Measurements from ENCODE around the gene GPHN. TPM values are rescaled to one million over a fixed set of nuclear protein-coding genes. Genes with fewer than 3 reads are reported as not detected.

Gene GPHN
- total and polyA plus RNA-seq, 2 donors (not counting 3 experiments of a cell fraction or from before 2014, with no cell fraction given) = 5.1 to 23.2 TPM

- CTCF ChIA-PET = interaction anchor here (0.5 to 1.6 kb wide), 2 partner anchors 12 to 493 kb away, joined by 3 to 4 read pairs; no protein-coding TSS in a partner anchor
- Histone ChIP-seq H3K79me2 (ENCODE audit: control insufficient read depth, insufficient read depth, low read length) (no peaks in the 10 kb centered on the region), H3K4me3 (replicated peaks in 1 of 3; ENCODE audit: insufficient read depth in 1 of 3, low read depth in 1 of 3, low read length in 3 of 3) (no peak overlapping the region), H3K9ac (replicated peaks; ENCODE audit: extremely low read depth, insufficient read depth, low read length) (no peak overlapping the region), H2AFZ (ENCODE audit: low read depth, low read length) (no peak overlapping the region), H3K27me3 (ENCODE audit: control insufficient read depth in 2 of 2, insufficient read depth in 2 of 2, low read length in 2 of 2) (no peaks in the 10 kb centered on the region), H3K36me3 (ENCODE audit: control insufficient read depth in 2 of 2, extremely low read depth in 1 of 2, insufficient read depth in 2 of 2, low read length in 2 of 2) (no peaks in the 10 kb centered on the region), H3K27ac (ENCODE audit: insufficient read depth, low read depth, low read length) (no peak overlapping the region), H4K20me1 (replicated peaks; ENCODE audit: control insufficient read depth, extremely low read depth, insufficient read depth, low read length) (no peaks in the 10 kb centered on the region), H3K4me2 (ENCODE audit: insufficient read depth, low read length) (no peak overlapping the region), H3K9me3 (replicated peaks; ENCODE audit: control insufficient read depth, insufficient read depth, low read length) (no peaks in the 10 kb centered on the region), H3K9me1 (replicated peaks; ENCODE audit: control insufficient read depth, extremely low read depth, insufficient read depth, low read length) (no peaks in the 10 kb centered on the region), H3K4me1 (ENCODE audit: control insufficient read depth, extremely low read depth, insufficient read depth, low read length) (no peaks in the 10 kb centered on the region)
- dilution Hi-C loops (cut with MboI; ENCODE audit: extremely low pct_ligation_motif_present, low sequenced_read_pairs) = no loop called here
- POLR2A ChIA-PET = no interaction called here
- no peak for FAIRE-seq
- no peak for DNase-seq (ENCODE audit: low read depth, low spot score)
- no peak for TF ChIP-seq MYC (IDR thresholded peaks at IDR 0.05; ENCODE audit: low read depth, low read length)
- TF ChIP-seq POLR2A (IDR thresholded peaks at IDR 0.05; ENCODE audit: low read depth, low read length) = no peak
- no peak for TF ChIP-seq JUN (IDR thresholded peaks at IDR 0.05; ENCODE audit: borderline replicate concordance, insufficient read depth, insufficient read length, low read depth)
- TF ChIP-seq EZH2 (IDR thresholded peaks at IDR 0.05; ENCODE audit: borderline replicate concordance, low read depth, low read length, severe bottlenecking) = no peak
- TF ChIP-seq GATA2 (IDR thresholded peaks at IDR 0.05; ENCODE audit: insufficient read depth, insufficient read length, low read depth, low read length) = no peak
- no peak for TF ChIP-seq POLR2AphosphoS5 (IDR thresholded peaks at IDR 0.05; ENCODE audit: insufficient read depth, low read depth, low read length)
- TF ChIP-seq FOS (IDR thresholded peaks at IDR 0.05; ENCODE audit: borderline replicate concordance, insufficient read depth, low read length) = no peak
- TF ChIP-seq, protein P1, sequence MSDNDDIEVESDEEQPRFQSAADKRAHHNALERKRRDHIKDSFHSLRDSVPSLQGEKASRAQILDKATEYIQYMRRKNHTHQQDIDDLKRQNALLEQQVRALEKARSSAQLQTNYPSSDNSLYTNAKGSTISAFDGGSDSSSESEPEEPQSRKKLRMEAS (IDR thresholded peaks at IDR 0.05; ENCODE audit: insufficient read depth, insufficient read length) = no peak
- TF ChIP-seq CTCF (IDR thresholded peaks at IDR 0.05; ENCODE audit: extremely low read depth in 1 of 2, insufficient read depth in 1 of 2, low read depth in 1 of 2, low read length in 2 of 2) = no peak
- no TSS peak for BruUV-seq (replicated peaks)
- intact Hi-C loops (cut with micrococcal nuclease) = no loop called here
Measured at GRCh38 chr14:66482873-66483272, 25.1 kb upstream of the GPHN start.
